ENCODE measurements around the gene CIC.

DNA sequence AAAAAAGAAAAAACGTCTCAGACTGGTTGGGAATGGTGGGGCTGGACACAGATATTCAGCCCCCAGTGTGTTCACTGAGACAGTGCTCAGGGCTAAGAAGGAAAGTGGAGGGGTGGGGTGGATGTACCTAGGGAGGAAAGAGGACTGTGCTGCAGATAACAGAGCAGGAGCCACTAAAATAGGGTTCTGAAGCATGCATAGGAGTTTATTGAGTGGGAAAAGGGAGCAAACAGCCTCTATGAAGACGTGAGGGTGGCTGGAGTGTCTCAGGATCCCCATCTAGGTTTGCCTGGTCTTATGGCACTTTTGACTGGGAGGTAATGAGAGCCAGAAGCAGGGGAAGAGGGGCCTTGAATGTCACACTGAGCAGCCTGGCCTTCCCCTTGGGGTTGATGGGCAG lies 59.8 kb downstream of the CIC start:
- TF ChIP-seq POLR2A (IDR thresholded peaks at IDR 0.05) (no peak), CTCF (IDR thresholded peaks at IDR 0.05) (no peak)
